Stimulated activated effector memory CD8-positive, alpha-beta T cell treated with anti-CD3 and anti-CD28 coated beads, Interleukin-12 subunit alpha, Interleukin-12 subunit beta, amount 100 ng/mL, for 72 hours (primary cell): ENCODE results near the gene KCNIP3.
A peak's percentile ranks its signal among the peaks of the same experiment; 100 is the strongest.

Experiments
- ATAC-seq: fragments of 150-1000 bp; cut with Tn5 transposase; 2 replicates; pipeline ENCODE4 v1.10.0; 2021
- DNase-seq, 2 donors: peaks; one replicate each; pipeline ENCODE4 v3.0.0; 2021 to 2022; ENCODE audit warnings: low spot score in 2 of 2
- H3K27ac Mint-ChIP-seq: one replicate; pipeline ENCODE4 v1.8.0; 2022; ENCODE audit warnings: mild to moderate bottlenecking, mixed read lengths
- H3K36me3 Mint-ChIP-seq: one replicate; pipeline ENCODE4 v1.8.0; 2022; ENCODE audit warnings: mild to moderate bottlenecking, mixed read lengths
- H3K4me1 Mint-ChIP-seq: one replicate; pipeline ENCODE4 v1.8.0; 2022; ENCODE audit warnings: mixed read lengths
- H3K4me3 Mint-ChIP-seq: one replicate; pipeline ENCODE4 v1.8.0; 2022; ENCODE audit warnings: mild to moderate bottlenecking, mixed read lengths
- H3K9me3 Mint-ChIP-seq: one replicate; pipeline ENCODE4 v1.8.0; 2022; ENCODE audit warnings: mixed read lengths

Gene KCNIP3

DNA sequence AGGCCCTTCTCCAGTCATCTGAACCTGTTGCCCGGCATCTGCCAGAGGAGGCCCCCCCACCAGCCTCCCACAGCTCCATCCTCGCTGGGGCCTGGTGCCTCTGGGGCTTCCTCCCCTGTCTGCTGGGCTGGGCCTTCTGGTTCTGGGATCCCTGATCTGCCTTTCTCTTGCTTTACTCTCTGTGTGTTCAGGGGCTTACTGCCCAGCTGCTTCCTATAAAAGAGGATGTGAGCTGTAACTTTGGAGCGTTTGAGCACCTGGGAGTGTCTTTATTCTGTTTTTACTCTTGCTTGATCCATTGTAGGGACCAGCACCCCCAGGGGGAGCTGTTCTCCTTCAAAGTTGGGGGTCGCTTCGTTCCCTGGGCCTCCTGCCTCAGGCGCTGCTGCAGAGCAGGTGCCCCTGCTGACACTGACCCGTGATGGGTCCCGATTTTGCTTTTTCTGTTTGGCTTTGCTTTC is 82.3 kb downstream of the KCNIP3 start:
- H3K9me3 Mint-ChIP-seq: no peaks in the 10 kb centered on the region
- peaks cover 10% of the 10 kb centered on the region for H3K4me1 Mint-ChIP-seq
- no peak overlapping the region for H3K27ac Mint-ChIP-seq
- no peak for DNase-seq
- ATAC-seq: no peak
- H3K4me3 Mint-ChIP-seq: no peak overlapping the region
- H3K36me3 Mint-ChIP-seq: no peaks in the 10 kb centered on the region

DNA sequence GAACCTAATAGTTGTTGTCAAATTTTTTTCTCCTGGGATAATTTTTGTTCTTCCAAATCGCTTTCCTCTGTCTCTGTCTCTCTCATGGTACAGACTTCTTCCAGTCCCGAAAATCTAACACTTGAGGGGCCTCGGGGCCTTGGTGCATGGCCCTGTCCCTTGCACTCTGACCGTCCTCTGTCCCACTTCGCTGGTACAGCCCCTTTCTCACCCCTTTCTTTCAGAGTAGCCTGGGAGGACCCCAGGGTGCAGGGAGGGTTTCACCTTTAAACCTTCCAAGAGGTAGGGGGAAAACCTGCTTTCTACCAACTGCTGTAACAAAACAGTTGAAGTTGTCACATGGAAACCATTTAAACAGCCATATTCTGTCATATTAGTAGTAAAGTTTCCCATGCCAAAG is 83.1 kb downstream of the KCNIP3 start:
- no peak overlapping the region for H3K27ac Mint-ChIP-seq
- no peaks in the 10 kb centered on the region for H3K9me3 Mint-ChIP-seq
- peaks cover 10% of the 10 kb centered on the region for H3K4me1 Mint-ChIP-seq
- H3K36me3 Mint-ChIP-seq: no peaks in the 10 kb centered on the region
- H3K4me3 Mint-ChIP-seq: no peak overlapping the region
- DNase-seq: no peak
- no peak for ATAC-seq

DNA sequence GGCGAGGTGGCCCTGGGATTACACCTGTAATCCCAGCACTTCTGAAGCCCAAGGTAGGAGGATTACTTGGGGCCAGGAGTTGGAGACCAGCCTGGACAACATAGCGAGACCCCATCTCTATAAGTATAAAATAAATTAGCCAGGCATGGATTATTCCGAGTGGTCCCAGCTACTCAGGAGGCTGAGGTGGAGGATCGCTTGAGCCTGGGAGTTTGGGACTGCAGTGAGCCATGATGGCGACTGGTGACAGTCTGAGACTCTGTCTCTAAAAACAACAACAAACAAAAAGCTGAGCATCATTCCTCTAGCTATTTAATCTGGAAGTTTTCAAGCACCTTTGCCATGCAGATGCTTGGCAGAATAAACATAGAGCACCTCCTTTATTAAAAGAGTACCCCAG is 83.6 kb downstream of the KCNIP3 start:
- Mint-ChIP-seq H3K4me1 (peaks cover 10% of the 10 kb centered on the region), H3K4me3 (no peak overlapping the region), H3K9me3 (no peaks in the 10 kb centered on the region), H3K27ac (no peak overlapping the region), H3K36me3 (no peaks in the 10 kb centered on the region)
- DNase-seq (no peak), ATAC-seq (no peak)

DNA sequence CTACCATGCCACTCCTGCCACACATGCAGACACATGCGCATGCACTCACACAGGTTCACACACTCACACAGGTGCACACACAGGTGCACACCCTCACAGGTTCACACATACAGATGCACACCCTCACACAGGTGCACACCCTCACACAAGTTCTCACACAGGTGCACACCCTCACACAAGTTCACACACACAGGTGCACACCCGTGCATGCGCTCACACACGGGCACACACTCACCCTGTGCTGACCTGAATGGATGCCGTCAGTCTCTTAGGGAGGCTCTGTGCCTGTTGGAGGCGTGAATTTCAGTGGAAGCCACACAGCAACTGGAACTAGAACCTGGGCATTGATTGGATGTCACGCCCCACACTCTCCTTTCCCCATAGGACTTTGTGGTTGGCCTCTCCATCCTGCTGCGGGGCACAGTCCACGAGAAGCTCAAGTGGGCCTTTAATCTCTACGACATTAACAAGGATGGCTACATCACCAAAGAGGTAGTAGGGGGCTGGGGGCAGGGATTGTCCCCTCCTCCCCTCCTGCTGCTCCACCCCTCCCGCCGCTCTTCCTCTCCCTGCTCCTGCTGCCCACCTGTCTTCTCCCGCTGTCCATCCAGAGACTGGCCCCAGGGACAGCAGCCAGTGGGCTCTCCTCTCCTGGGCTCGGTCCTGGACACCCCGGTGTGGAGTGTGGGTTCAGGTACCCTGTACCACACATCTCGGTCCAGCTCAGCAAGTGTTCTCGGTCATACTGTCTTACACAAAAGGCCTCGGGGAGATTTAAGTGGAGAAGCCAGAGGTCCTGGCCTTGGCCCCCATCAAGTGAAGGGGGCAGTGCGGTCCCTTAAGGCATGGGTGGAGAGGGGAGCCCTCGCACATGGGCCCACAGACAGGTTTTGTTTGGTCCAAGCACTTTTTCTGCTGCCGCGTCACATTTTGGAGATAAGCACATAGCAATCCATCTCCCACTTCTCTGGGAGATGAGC is 84.4 kb downstream of the KCNIP3 start:
- Mint-ChIP-seq H3K4me1 (peaks cover 10% of the 10 kb centered on the region), H3K36me3 (no peaks in the 10 kb centered on the region), H3K9me3 (no peaks in the 10 kb centered on the region), H3K27ac (no peak overlapping the region), H3K4me3 (no peak overlapping the region)
- DNase-seq: no peak
- no peak for ATAC-seq

DNA sequence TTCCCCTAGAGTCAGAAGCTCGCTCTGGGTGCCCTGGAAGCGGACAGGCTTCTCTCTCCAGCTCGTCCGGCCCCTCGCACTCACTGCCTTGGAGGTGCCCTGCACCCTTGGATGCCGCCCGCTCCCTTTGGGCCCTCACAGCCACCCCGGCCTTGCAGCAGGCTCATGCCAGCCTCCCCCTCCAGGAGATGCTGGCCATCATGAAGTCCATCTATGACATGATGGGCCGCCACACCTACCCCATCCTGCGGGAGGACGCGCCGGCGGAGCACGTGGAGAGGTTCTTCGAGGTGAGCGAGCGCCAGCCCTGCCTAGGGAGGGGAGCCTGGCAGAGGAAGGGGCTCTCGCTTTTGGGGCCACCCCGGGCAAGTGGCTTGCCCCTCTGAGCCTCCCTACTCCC is 85.0 kb downstream of the KCNIP3 start:
- no peak for DNase-seq
- no peak for ATAC-seq
- Mint-ChIP-seq H3K36me3 (no peaks in the 10 kb centered on the region), H3K9me3 (no peaks in the 10 kb centered on the region), H3K4me3 (no peak overlapping the region), H3K4me1 (peaks cover 10% of the 10 kb centered on the region), H3K27ac (no peak overlapping the region)

DNA sequence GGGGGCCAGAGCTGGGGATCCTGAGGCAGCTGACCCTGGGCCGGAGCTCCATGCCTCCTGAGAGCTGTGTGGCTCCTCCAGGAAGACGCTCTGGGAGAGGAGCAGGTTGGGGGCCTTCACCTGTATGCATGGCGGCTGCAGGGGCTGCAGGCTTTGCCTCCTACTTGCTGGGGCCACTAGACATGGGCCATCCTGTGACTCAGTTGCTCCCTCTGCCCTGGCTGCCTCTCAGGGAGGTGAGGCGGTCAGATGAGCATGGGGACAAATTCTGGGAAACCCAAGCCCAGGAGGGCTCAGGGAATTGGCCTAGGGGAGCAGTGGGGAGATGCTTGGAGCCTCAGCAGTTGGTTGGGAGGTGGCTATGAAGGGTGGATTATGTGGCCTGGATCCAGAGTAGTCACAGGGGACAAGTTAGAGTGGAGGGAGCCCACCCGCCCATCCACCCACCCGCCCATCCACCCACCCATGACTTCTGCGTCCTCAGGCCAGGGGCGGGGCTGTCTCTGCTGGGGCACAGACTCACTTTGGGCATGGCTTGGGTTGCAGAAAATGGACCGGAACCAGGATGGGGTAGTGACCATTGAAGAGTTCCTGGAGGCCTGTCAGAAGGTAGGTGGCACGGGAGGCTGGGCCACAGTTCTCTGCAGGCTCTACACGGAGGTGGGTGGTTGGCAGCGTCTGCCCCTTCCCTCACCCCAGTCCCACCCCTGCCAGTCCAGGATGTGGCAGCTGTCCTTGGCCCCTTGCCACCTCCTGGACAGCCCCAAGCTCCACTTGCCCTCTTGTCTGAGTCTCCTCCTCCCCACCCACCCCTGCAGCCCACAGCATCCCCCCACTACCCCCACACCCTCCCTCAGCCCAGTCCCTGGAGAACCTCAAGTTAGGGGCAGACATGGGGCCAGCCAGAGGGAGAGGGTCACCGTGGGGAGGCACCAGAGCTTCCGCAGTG is 85.8 kb downstream of the KCNIP3 start:
- Mint-ChIP-seq H3K36me3 (no peaks in the 10 kb centered on the region), H3K4me3 (no peak overlapping the region), H3K27ac (no peak overlapping the region), H3K9me3 (no peaks in the 10 kb centered on the region), H3K4me1 (peaks cover 10% of the 10 kb centered on the region)
- DNase-seq (no peak), ATAC-seq (no peak)

DNA sequence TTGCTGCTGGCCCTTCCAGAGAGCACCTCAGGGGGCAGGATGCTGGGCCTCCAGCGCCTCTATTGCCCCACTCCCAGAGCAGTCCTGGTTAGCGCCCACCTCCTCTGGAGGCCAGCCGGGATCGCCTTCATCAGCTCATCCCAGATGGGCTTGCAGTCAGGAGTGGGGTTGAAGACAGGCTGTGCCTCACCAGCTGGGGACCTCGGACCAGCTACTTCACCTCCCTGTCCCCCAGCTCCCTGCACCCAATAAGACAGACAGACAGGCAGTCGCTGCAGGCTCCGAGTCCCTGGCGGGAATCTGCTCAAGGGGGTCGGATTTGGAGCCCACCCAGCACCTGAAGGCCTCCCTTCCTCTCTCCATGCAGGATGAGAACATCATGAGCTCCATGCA is 86.5 kb downstream of the KCNIP3 start:
- Mint-ChIP-seq H3K36me3 (no peaks in the 10 kb centered on the region), H3K27ac (no peak overlapping the region), H3K4me3 (no peak overlapping the region), H3K4me1 (peaks cover 10% of the 10 kb centered on the region), H3K9me3 (no peaks in the 10 kb centered on the region)
- DNase-seq: no peak
- no peak for ATAC-seq

DNA sequence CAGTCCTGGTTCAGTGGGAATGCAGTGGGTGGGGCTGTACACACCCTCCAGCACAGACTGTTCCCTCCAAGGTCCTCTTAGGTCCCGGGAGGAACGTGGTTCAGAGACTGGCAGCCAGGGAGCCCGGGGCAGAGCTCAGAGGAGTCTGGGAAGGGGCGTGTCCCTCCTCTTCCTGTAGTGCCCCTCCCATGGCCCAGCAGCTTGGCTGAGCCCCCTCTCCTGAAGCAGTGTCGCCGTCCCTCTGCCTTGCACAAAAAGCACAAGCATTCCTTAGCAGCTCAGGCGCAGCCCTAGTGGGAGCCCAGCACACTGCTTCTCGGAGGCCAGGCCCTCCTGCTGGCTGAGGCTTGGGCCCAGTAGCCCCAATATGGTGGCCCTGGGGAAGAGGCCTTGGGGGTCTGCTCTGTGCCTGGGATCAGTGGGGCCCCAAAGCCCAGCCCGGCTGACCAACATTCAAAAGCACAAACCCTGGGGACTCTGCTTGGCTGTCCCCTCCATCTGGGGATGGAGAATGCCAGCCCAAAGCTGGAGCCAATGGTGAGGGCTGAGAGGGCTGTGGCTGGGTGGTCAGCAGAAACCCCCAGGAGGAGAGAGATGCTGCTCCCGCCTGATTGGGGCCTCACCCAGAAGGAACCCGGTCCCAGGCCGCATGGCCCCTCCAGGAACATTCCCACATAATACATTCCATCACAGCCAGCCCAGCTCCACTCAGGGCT is 87.9 kb downstream of the KCNIP3 start:
- H3K36me3 Mint-ChIP-seq: no peaks in the 10 kb centered on the region
- H3K9me3 Mint-ChIP-seq: no peaks in the 10 kb centered on the region
- no peak overlapping the region for H3K27ac Mint-ChIP-seq
- ATAC-seq (no peak), DNase-seq (no peak)
- no peak overlapping the region for H3K4me3 Mint-ChIP-seq
- H3K4me1 Mint-ChIP-seq: peaks cover 3% of the 10 kb centered on the region

DNA sequence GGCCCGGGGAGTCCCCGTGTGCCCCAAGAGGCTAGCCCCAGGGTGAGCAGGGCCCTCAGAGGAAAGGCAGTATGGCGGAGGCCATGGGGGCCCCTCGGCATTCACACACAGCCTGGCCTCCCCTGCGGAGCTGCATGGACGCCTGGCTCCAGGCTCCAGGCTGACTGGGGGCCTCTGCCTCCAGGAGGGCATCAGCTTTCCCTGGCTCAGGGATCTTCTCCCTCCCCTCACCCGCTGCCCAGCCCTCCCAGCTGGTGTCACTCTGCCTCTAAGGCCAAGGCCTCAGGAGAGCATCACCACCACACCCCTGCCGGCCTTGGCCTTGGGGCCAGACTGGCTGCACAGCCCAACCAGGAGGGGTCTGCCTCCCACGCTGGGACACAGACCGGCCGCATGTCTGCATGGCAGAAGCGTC is 88.4 kb downstream of the KCNIP3 start:
- Mint-ChIP-seq H3K4me3 (no peak overlapping the region), H3K36me3 (no peaks in the 10 kb centered on the region), H3K4me1 (no peaks in the 10 kb centered on the region), H3K27ac (no peak overlapping the region), H3K9me3 (no peaks in the 10 kb centered on the region)
- ATAC-seq: no peak
- no peak for DNase-seq

DNA sequence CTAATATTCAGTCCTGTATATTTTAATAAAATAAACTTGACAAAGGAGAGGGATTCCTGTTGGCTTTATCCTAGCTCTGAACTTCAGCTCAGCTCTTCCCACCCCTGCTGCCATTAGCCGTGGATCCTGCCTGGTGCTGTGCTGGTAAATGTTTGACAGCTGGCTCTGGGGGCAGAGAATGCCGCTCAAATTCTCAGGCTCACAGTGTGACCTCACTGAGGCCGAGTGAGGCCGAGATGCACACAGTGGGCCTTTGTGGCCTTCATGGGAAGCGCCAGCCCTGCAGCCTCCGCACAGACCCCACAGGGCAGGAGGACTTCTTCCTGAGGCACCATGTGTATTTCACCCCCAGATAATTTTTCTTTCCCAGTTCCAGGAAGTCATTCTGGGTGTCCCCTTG is 88.9 kb downstream of the KCNIP3 start:
- H3K4me1 Mint-ChIP-seq: no peaks in the 10 kb centered on the region
- H3K9me3 Mint-ChIP-seq: no peaks in the 10 kb centered on the region
- no peak overlapping the region for H3K4me3 Mint-ChIP-seq
- no peaks in the 10 kb centered on the region for H3K36me3 Mint-ChIP-seq
- DNase-seq (no peak), ATAC-seq (no peak)
- H3K27ac Mint-ChIP-seq: no peak overlapping the region

DNA sequence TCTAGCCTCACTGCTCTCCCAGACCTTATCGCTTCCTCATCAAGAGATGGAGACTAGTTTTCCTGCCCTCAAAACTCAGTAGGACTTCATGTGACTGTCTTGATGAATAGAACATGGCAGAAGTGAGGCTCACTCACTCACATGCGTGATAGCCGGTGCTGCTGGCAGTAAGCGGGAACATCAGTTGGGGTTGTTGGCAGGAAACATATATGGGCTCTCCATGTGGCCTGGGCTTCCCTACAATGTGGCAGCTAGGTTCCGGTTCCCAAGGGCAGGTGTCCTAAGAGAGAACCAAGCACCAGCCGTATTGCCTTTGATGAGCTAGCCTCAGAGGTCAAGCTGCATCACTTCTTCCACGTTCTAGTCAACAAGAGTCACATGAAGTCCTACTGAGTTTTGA is 90.2 kb downstream of the KCNIP3 start:
- no peak overlapping the region for H3K4me3 Mint-ChIP-seq
- ATAC-seq (no peak), DNase-seq (no peak)
- H3K27ac Mint-ChIP-seq: no peak overlapping the region
- no peaks in the 10 kb centered on the region for H3K36me3 Mint-ChIP-seq
- H3K9me3 Mint-ChIP-seq: no peaks in the 10 kb centered on the region
- H3K4me1 Mint-ChIP-seq: no peaks in the 10 kb centered on the region

DNA sequence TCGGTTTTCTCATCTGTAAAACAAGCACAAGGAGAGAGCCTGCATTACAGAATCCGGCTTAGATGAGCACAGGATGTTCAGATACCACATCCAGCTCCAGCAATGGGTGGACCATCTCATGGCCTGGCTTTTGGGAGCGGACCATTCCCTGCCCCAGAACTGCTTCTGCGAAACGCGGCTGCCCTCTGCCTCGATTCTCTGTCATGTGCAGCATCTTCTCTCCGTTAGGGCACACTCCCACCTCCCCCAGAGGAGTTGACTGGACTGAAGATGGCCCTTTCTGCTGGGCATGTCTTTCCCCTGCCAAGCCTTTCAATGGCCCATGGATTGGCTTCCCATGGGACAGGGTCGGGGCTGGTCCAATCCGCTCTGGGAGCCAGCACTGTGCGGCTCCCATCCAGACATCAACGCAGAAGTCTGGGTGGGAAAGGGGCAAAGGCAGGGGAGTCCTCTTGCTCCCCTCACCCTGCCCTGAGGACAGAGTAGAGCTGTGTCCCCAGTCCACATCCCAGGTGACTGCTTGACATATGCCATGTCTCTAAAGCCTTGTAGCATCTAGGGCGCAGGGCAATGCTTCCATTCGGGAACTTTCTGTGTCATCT is 91.0 kb downstream of the KCNIP3 start:
- Mint-ChIP-seq H3K4me3 (no peak overlapping the region), H3K4me1 (no peaks in the 10 kb centered on the region), H3K27ac (no peak overlapping the region), H3K36me3 (no peaks in the 10 kb centered on the region), H3K9me3 (no peaks in the 10 kb centered on the region)
- ATAC-seq: no peak
- no peak for DNase-seq

DNA sequence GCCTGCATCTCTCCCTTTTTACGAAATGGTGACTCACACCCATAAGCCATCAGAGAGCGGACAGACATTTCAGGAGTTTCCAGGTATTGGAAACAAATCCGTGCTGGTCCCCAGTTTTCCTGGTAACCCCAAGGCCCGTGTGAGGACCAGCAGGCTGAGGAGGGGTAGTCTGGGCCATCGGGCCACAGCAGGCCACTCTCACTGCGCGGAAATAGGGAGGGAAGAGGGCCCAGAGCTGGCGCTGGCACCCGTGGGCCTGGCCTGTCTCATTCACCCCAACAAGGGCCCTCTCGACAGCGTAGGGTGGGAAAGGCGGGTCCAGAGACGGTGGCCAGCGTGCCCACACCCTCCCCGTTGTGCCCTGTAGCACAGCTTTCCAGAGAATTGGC is 91.7 kb downstream of the KCNIP3 start:
- H3K4me3 Mint-ChIP-seq: no peak overlapping the region
- H3K9me3 Mint-ChIP-seq: no peaks in the 10 kb centered on the region
- DNase-seq: no peak
- no peak for ATAC-seq
- H3K36me3 Mint-ChIP-seq: no peaks in the 10 kb centered on the region
- H3K4me1 Mint-ChIP-seq: no peaks in the 10 kb centered on the region
- no peak overlapping the region for H3K27ac Mint-ChIP-seq

DNA sequence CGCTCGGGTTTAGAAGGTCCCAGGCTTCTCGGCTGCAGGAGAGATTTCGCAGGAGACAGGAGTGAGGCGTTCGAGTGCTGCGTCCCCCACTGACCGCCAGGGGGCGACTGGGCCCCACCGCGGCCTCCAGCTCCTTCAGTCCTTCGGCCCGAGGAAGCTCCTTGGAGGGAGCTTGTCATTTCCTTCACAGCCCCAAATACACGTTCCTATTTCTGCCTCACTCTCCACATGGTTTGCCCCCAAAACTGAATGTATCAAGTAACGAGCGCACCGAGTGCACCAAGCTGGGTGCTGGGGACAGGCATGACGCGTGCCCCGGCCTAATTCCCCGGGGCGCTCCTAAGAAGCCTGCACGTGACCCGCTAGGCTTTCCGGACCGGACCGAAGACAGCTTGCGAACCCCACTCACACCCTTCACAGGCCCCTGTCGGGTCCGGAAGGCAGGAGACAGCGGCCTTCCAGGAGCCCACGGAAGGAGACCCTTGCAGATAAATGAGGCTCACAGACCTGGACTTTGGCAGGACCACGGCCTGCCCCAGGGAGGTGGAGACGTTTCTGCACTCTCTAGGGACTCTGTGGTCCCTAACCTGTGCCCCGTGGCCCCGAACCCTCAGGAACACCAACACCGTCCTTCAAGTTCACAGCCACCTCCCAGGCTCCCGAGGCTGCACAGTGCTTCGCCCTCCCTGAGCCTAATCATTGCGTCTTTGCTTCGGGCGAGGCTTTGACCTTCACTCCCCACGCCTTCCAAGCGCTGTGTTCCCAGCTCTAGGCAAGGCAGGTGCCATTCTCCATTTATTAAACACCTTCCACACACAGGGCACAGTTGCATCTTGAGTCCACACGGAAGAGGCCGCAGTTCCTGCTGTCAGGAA is 92.3 kb downstream of the KCNIP3 start:
- no peaks in the 10 kb centered on the region for H3K36me3 Mint-ChIP-seq
- DNase-seq (peak; percentile 45 to 73), ATAC-seq (peak; percentile 68)
- H3K4me1 Mint-ChIP-seq: no peaks in the 10 kb centered on the region
- H3K9me3 Mint-ChIP-seq: no peaks in the 10 kb centered on the region
- no peak overlapping the region for H3K27ac Mint-ChIP-seq
- no peak overlapping the region for H3K4me3 Mint-ChIP-seq
